Fibroblast of lung (primary cell): ENCODE measurements around the gene UPK1B. TPM values are rescaled to one million over a fixed set of nuclear protein-coding genes. Genes with fewer than 3 reads are reported as not detected.

Experiments
- DNase-seq, 2 donors: peaks; one replicate each; pipeline versions ENCODE4 v3.0.0 to v3.0.0-alpha.2; 2010; ENCODE audit warnings: low read depth in 2 of 2
- H2AFZ ChIP-seq: 2 replicates; pipeline ENCODE4 v1.5.1; 2012; ENCODE audit warnings: low read length, control low read depth, inconsistent platforms
- H3K27ac ChIP-seq: 2 replicates; pipeline ENCODE4 v1.5.1; 2011; ENCODE audit warnings: low read length, control low read depth; ENCODE audit not compliant: insufficient read depth
- H3K27me3 ChIP-seq: 2 replicates; pipeline ENCODE4 v1.5.1; 2011; ENCODE audit warnings: mild to moderate bottlenecking, low read length; ENCODE audit not compliant: control insufficient read depth, insufficient read depth
- H3K36me3 ChIP-seq: 2 replicates; pipeline ENCODE4 v1.5.1; 2011; ENCODE audit warnings: low read length; ENCODE audit not compliant: control insufficient read depth, insufficient read depth
- H3K4me1 ChIP-seq: 2 replicates; pipeline ENCODE4 v1.5.1; 2011; ENCODE audit warnings: low read length; ENCODE audit not compliant: control insufficient read depth, insufficient read depth; ENCODE audit errors: extremely low read depth
- H3K4me2 ChIP-seq: 2 replicates; pipeline ENCODE4 v1.5.1; 2011; ENCODE audit warnings: low read length, control low read depth; ENCODE audit not compliant: insufficient read depth; ENCODE audit errors: extremely low read depth
- H3K4me3 ChIP-seq, 4 experiments: fragments of 200-600 bp in 1 of 4; sonication (generic) in 1 of 4; replicated peaks in 1 of 4; 2 replicates each; pipeline ENCODE4 v1.5.1; 2011 to 2016; ENCODE audit warnings: low read length in 4 of 4, low read depth in 3 of 4, mild to moderate bottlenecking in 3 of 4, control low read depth in 2 of 4, inconsistent platforms in 1 of 4, mixed read lengths in 1 of 4; ENCODE audit not compliant: insufficient read depth in 1 of 4; ENCODE audit errors: control extremely low read depth in 1 of 4
- H3K79me2 ChIP-seq: 2 replicates; pipeline ENCODE4 v1.5.1; 2012; ENCODE audit warnings: mild to moderate bottlenecking, low read length, inconsistent platforms; ENCODE audit not compliant: control insufficient read depth, insufficient read depth
- H3K9ac ChIP-seq: 2 replicates; pipeline ENCODE4 v1.5.1; 2011; ENCODE audit warnings: mild to moderate bottlenecking, low read length, control low read depth; ENCODE audit not compliant: insufficient read depth
- H3K9me3 ChIP-seq: 2 replicates; pipeline ENCODE4 v1.5.1; 2012; ENCODE audit warnings: low read depth, low read length; ENCODE audit not compliant: control insufficient read depth, insufficient read depth
- H4K20me1 ChIP-seq: 2 replicates; pipeline ENCODE4 v1.5.1; 2011; ENCODE audit warnings: low read length; ENCODE audit not compliant: control insufficient read depth, insufficient read depth; ENCODE audit errors: extremely low read depth
- EZH2 ChIP-seq: IDR thresholded peaks from 2 replicates; pipeline ENCODE4 v1.5.1; 2012; ENCODE audit warnings: low read length, control low read depth, mild to moderate bottlenecking; ENCODE audit errors: missing control alignments
- polyA plus RNA-seq, 2 donors: library from polyadenylated mRNA; depleted of rRNA in 1 of 2; stranded (reverse) in 1 of 2; unstranded in 1 of 2; fragments of >200 nt; gene quantifications; 2 replicates each; pipeline ENCODE4 v1.2.1, GENCODE V29; 2011 to 2012; ENCODE audit warnings: missing spikeins in 1 of 2
- total RNA-seq: library from RNA; depleted of rRNA; stranded (reverse); fragments of >200 nt; gene quantifications from 2 replicates; pipeline ENCODE4 v1.2.1, GENCODE V29; 2014
- TF ChIP-seq, protein P1 (sequence below), 2 donors: IDR thresholded peaks in 1 of 2; conservative IDR thresholded peaks in 1 of 2; 1 replicate in 1 of 2; 2 replicates in 1 of 2; pipeline ENCODE4 v1.5.1; 2011 to 2012; ENCODE audit warnings: low read length in 2 of 2, control low read depth in 1 of 2, inconsistent platforms in 1 of 2, low read depth in 1 of 2, mild to moderate bottlenecking in 1 of 2

Gene UPK1B
- total and polyA plus RNA-seq, 2 donors (not counting 1 experiment from before 2014, with no cell fraction given) = not detected

GRCh38 chr3:119181765-119182164 is 8.4 kb downstream of the UPK1B start:
- Histone ChIP-seq H3K9ac (no peak overlapping the region), H3K4me2 (no peak overlapping the region), H3K4me1 (no peaks in the 10 kb centered on the region), H3K36me3 (no peaks in the 10 kb centered on the region), H2AFZ (no peak overlapping the region), H4K20me1 (no peaks in the 10 kb centered on the region), H3K27ac (no peak overlapping the region), H3K27me3 (no peaks in the 10 kb centered on the region), H3K79me2 (no peaks in the 10 kb centered on the region), H3K4me3 (no peak overlapping the region), H3K9me3 (no peaks in the 10 kb centered on the region)
- DNase-seq = peak in 1 of 2 donors; percentile 56
- TF ChIP-seq, protein P1, sequence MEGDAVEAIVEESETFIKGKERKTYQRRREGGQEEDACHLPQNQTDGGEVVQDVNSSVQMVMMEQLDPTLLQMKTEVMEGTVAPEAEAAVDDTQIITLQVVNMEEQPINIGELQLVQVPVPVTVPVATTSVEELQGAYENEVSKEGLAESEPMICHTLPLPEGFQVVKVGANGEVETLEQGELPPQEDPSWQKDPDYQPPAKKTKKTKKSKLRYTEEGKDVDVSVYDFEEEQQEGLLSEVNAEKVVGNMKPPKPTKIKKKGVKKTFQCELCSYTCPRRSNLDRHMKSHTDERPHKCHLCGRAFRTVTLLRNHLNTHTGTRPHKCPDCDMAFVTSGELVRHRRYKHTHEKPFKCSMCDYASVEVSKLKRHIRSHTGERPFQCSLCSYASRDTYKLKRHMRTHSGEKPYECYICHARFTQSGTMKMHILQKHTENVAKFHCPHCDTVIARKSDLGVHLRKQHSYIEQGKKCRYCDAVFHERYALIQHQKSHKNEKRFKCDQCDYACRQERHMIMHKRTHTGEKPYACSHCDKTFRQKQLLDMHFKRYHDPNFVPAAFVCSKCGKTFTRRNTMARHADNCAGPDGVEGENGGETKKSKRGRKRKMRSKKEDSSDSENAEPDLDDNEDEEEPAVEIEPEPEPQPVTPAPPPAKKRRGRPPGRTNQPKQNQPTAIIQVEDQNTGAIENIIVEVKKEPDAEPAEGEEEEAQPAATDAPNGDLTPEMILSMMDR (conservative IDR thresholded peaks at IDR 0.05 in 1 of 2, IDR thresholded peaks at IDR 0.05 in 1 of 2; ENCODE audit: low read depth in 1 of 2, low read length in 2 of 2) = no peak
- TF ChIP-seq EZH2 = no peak

GRCh38 chr3:119184111-119184510 is 10.7 kb downstream of the UPK1B start:
- Histone ChIP-seq H4K20me1 (no peaks in the 10 kb centered on the region), H3K27me3 (no peaks in the 10 kb centered on the region), H3K9me3 (no peaks in the 10 kb centered on the region), H3K9ac (no peak overlapping the region), H3K4me3 (no peak overlapping the region), H3K4me2 (no peak overlapping the region), H3K4me1 (no peaks in the 10 kb centered on the region), H2AFZ (no peak overlapping the region), H3K79me2 (no peaks in the 10 kb centered on the region), H3K36me3 (no peaks in the 10 kb centered on the region), H3K27ac (no peak overlapping the region)
- no peak for TF ChIP-seq EZH2
- TF ChIP-seq, protein P1 (conservative IDR thresholded peaks at IDR 0.05 in 1 of 2, IDR thresholded peaks at IDR 0.05 in 1 of 2; ENCODE audit: low read depth in 1 of 2, low read length in 2 of 2) = no peak
- DNase-seq = no peak

- Histone ChIP-seq H3K79me2 (no peaks in the 10 kb centered on the region), H3K4me1 (no peaks in the 10 kb centered on the region), H3K9me3 (no peaks in the 10 kb centered on the region), H3K9ac (no peak overlapping the region), H3K4me3 (no peak overlapping the region), H4K20me1 (no peaks in the 10 kb centered on the region), H2AFZ (no peak overlapping the region), H3K4me2 (no peak overlapping the region), H3K27ac (no peak overlapping the region), H3K27me3 (no peaks in the 10 kb centered on the region), H3K36me3 (no peaks in the 10 kb centered on the region)
- DNase-seq = peak in 1 of 2 donors; percentile 93
- no peak for TF ChIP-seq EZH2
- TF ChIP-seq, protein P1 (conservative IDR thresholded peaks at IDR 0.05 in 1 of 2, IDR thresholded peaks at IDR 0.05 in 1 of 2; ENCODE audit: low read depth in 1 of 2, low read length in 2 of 2) = no peak
Observed at GRCh38 chr3:119184796-119185570, 11.6 kb downstream of the UPK1B start.
